Measurements from ENCODE around the gene SLC22A23. TPM values are rescaled to one million over a fixed set of nuclear protein-coding genes. Genes with fewer than 3 reads are reported as not detected.

Gene SLC22A23
- total RNA-seq, 1 donor from 2014 or later = 18.7 TPM

DNA sequence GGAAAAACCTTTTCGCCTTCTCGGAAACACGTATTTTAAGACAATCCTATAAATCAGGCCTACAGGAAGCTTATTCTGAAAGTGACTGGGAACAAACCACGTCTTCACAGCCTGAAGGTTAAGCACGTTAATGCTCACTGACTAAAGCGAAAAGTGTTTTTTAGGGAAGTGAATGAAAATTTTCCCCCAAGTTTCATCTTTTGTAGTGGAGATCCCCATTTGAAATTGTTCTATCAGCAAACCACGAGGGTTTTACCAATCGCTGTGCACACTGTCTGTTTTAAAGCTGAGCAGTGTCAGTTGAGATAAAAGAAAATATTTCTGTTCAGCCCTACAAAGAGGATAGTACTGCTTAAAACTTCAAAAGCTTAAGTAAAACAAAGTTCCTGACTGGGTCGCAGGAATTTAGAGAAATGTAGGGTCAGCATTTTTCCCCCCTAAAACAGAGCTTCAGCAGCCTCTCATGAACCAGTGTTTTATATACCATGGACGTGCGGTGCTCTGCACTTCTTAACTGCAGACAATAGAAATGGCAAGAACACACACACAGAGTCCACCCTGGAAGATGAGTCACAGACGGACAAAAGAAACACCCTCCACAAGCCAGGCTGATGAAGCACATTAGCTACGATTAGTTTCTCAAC lies 34.9 kb downstream of the SLC22A23 start:
- peak; percentile 84 for DNase-seq (ENCODE audit: low read depth)
- H3K27me3 ChIP-seq (ENCODE audit: control insufficient read depth, insufficient read depth, low read length) = no peaks in the 10 kb centered on the region
- no peaks in the 10 kb centered on the region for H3K36me3 ChIP-seq (ENCODE audit: control insufficient read depth, insufficient read depth, low read length)
- FAIRE-seq = no peak
- H3K4me3 ChIP-seq (ENCODE audit: low read depth, low read length) = no peak overlapping the region
- TF ChIP-seq, protein P1, sequence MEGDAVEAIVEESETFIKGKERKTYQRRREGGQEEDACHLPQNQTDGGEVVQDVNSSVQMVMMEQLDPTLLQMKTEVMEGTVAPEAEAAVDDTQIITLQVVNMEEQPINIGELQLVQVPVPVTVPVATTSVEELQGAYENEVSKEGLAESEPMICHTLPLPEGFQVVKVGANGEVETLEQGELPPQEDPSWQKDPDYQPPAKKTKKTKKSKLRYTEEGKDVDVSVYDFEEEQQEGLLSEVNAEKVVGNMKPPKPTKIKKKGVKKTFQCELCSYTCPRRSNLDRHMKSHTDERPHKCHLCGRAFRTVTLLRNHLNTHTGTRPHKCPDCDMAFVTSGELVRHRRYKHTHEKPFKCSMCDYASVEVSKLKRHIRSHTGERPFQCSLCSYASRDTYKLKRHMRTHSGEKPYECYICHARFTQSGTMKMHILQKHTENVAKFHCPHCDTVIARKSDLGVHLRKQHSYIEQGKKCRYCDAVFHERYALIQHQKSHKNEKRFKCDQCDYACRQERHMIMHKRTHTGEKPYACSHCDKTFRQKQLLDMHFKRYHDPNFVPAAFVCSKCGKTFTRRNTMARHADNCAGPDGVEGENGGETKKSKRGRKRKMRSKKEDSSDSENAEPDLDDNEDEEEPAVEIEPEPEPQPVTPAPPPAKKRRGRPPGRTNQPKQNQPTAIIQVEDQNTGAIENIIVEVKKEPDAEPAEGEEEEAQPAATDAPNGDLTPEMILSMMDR (IDR thresholded peaks at IDR 0.05; ENCODE audit: insufficient read depth, low read length, severe bottlenecking) = no peak

DNA sequence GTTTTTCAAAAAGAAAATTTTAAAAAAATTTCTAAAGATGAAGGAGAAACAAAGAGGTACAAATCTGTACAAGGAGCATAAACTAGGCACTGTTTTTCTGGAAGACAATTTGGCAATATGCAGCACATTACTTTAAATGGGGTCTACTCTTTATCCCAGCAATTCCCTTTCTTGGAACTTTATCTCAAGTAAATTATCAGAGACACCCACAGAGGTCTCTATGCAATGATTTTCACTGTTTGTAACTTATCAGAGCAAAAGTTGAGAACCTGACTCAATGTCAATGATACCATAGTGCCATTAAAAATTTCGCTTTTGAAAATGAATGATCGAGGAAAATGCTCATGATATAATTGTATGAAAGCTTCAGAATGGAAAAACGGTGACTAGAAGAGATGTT lies 35.7 kb downstream of the SLC22A23 start:
- TF ChIP-seq, protein P1 (IDR thresholded peaks at IDR 0.05; ENCODE audit: insufficient read depth, low read length, severe bottlenecking) = no peak
- FAIRE-seq = no peak
- DNase-seq (ENCODE audit: low read depth) = no peak

DNA sequence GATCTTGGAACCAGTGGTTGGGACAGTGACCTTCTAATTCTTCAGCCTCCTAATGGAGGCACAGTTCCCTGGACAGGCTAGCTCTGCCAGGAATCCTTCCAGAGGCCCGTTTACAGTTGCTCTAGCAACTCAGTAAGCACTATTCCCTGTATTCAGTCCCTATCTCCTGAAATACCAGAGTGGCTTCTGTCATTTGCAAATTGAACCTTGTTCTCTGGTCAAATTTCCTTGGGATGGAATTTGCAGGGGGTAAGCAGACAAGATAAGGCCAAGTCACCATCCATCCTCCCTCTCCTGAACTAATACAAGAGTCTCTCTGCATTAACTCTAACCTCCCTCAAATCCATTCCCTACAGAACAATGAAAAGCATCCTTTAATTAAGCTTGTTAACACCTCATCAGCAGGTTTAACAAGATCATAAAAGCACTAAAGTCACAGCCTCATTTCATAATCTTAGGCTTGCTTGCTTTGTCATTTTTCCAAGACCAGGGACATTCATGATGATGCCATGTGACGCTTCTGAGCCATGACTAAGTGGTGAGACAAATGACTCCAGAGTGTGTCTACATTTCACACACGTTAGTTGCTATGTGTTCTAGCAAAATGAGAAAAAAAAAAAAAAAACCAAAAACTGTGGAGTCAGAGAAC lies 37.1 kb downstream of the SLC22A23 start:
- DNase-seq (ENCODE audit: low read depth) (peak; percentile 95), FAIRE-seq (no peak)
- TF ChIP-seq, protein P1 (IDR thresholded peaks at IDR 0.05; ENCODE audit: insufficient read depth, low read length, severe bottlenecking) = no peak
- Histone ChIP-seq H3K4me3 (ENCODE audit: low read depth, low read length) (no peak overlapping the region), H3K27me3 (ENCODE audit: control insufficient read depth, insufficient read depth, low read length) (no peaks in the 10 kb centered on the region), H3K36me3 (ENCODE audit: control insufficient read depth, insufficient read depth, low read length) (peaks cover 2% of the 10 kb centered on the region)

More for the DNA sequence above, 35.7 kb downstream of the SLC22A23 start:
- no peaks in the 10 kb centered on the region for H3K36me3 ChIP-seq (ENCODE audit: control insufficient read depth, insufficient read depth, low read length)
- H3K4me3 ChIP-seq (ENCODE audit: low read depth, low read length) = no peak overlapping the region
- no peaks in the 10 kb centered on the region for H3K27me3 ChIP-seq (ENCODE audit: control insufficient read depth, insufficient read depth, low read length)

DNA sequence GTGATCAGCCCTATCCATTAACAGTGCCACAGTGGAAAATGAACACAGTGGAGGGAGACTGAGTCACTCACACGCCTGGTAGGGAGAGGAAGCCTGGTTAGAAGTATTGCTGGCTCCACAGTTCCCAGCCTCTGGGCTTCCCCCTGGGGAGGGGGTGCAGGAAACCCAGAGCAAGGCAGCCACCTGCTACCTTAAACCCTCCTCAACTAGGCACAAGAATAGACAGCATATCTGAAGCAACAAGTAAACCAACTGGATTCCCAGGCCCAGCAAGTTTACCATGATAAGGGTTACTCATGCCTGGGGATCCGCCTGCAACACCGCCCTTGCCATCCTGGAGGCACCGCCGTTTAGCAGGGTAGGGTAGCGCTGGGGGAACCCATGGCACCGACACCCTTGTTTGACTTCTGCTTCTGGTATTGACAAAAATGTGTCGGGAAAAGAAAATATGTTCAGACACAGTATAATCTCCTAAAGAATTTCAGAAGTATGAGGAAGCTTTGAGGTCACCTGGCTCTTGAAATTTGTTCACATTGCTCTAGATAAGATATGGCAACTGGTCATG lies 38.3 kb downstream of the SLC22A23 start:
- TF ChIP-seq, protein P1 (IDR thresholded peaks at IDR 0.05; ENCODE audit: insufficient read depth, low read length, severe bottlenecking) = no peak
- Histone ChIP-seq H3K36me3 (ENCODE audit: control insufficient read depth, insufficient read depth, low read length) (peaks cover 2% of the 10 kb centered on the region), H3K4me3 (ENCODE audit: low read depth, low read length) (no peak overlapping the region), H3K27me3 (ENCODE audit: control insufficient read depth, insufficient read depth, low read length) (no peaks in the 10 kb centered on the region)
- FAIRE-seq = no peak
- peak; percentile 83 for DNase-seq (ENCODE audit: low read depth)

DNA sequence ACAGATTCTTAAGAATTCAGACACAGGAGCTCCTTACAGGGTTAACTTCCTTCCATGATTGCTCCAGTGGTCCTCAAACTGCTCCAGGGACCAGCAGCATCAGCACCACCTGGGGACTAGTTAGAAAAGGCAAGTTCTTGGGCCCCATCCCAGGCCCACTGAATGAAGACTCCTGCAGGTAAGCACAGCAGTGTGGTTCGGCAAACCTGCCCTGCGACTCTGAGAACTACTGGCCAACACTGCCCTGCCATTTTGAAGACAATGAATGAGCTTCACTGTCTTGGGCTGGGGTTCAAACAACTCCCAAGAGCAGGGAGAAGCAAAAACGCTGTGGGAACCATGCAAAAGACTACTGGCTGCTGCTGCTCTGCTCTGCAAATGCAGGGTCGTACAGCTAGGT lies 39.4 kb downstream of the SLC22A23 start:
- Histone ChIP-seq H3K36me3 (ENCODE audit: control insufficient read depth, insufficient read depth, low read length) (peaks cover 2% of the 10 kb centered on the region), H3K4me3 (ENCODE audit: low read depth, low read length) (no peak overlapping the region), H3K27me3 (ENCODE audit: control insufficient read depth, insufficient read depth, low read length) (no peaks in the 10 kb centered on the region)
- DNase-seq (ENCODE audit: low read depth) (no peak), FAIRE-seq (no peak)
- TF ChIP-seq, protein P1 (IDR thresholded peaks at IDR 0.05; ENCODE audit: insufficient read depth, low read length, severe bottlenecking) = no peak

Measured in bronchial epithelial cell (primary cell).